Stimulated activated CD8-positive, alpha-beta memory T cell treated with anti-CD3 and anti-CD28 coated beads, Interleukin-12 subunit alpha, Interleukin-12 subunit beta, amount 100 ng/mL, for 1 hour (primary cell): ENCODE measurements around the gene PDGFRA.
"Not testable (repeated sequence)": the region's sequence is repeated elsewhere in the genome, so short reads cannot be mapped to it uniquely, and the experiment has no call there.

ENCODE experiments used
- DNase-seq: peaks from one replicate; pipeline ENCODE4 v3.0.0-alpha.2; 2020; ENCODE audit warnings: low read depth

Gene PDGFRA

GRCh38 chr4:54320826-54321685, 92.0 kb downstream of the PDGFRA start:
- no peak for DNase-seq

GRCh38 chr4:54322818-54323417, 93.8 kb downstream of the PDGFRA start:
- DNase-seq = peak; percentile 6

GRCh38 chr4:54330896-54331295, 101.8 kb downstream of the PDGFRA start:
- no peak for DNase-seq

GRCh38 chr4:54332542-54332941, 103.4 kb downstream of the PDGFRA start:
- DNase-seq = no peak

- DNase-seq = no peak
Measured at GRCh38 chr4:54333657-54334056, 104.6 kb downstream of the PDGFRA start.

GRCh38 chr4:54334769-54335168, 105.7 kb downstream of the PDGFRA start:
- DNase-seq = not testable (repeated sequence)

GRCh38 chr4:54337009-54337408, 107.9 kb downstream of the PDGFRA start:
- no peak for DNase-seq

GRCh38 chr4:54342067-54342466, 113.0 kb downstream of the PDGFRA start:
- DNase-seq = not testable (repeated sequence)
